GM18858 (cell line): Measurements from ENCODE around the gene VDAC1.

ENCODE experiments used
- ATAC-seq: cut with Tn5 transposase; IDR thresholded peaks from one replicate; pipeline ENCODE4 v1.9.1; 2021; ENCODE audit not compliant: unreplicated experiment

Gene VDAC1

GRCh38 chr5:134025786-134026185 lies 21.0 kb upstream of the VDAC1 start:
- ATAC-seq, result no peak

GRCh38 chr5:134024811-134025210 lies 20.0 kb upstream of the VDAC1 start:
- ATAC-seq, result no peak

- ATAC-seq, result no peak
These were observed 17.6 kb upstream of the VDAC1 start for GRCh38 chr5:134022333-134022732.

GRCh38 chr5:134020188-134020587 lies 15.4 kb upstream of the VDAC1 start:
- no peak for ATAC-seq

GRCh38 chr5:134019636-134020035 lies 14.9 kb upstream of the VDAC1 start:
- ATAC-seq, result no peak

- no peak for ATAC-seq
These were observed 14.2 kb upstream of the VDAC1 start for GRCh38 chr5:134018986-134019316.

GRCh38 chr5:134018154-134018985 lies 13.6 kb upstream of the VDAC1 start:
- ATAC-seq, result no peak

GRCh38 chr5:134008266-134008749 lies 3.5 kb upstream of the VDAC1 start:
- ATAC-seq, result no peak

- no peak for ATAC-seq
These were observed 2.9 kb upstream of the VDAC1 start for GRCh38 chr5:134007581-134008265.

GRCh38 chr5:134006115-134006514 lies 1.3 kb upstream of the VDAC1 start:
- ATAC-seq, result no peak

GRCh38 chr5:134005417-134006061 lies 764 bp upstream of the VDAC1 start:
- no peak for ATAC-seq

GRCh38 chr5:134003817-134004625 lies 754 bp downstream of the VDAC1 start:
- peak; percentile 21 for ATAC-seq

- no peak for ATAC-seq
These were observed 1.5 kb downstream of the VDAC1 start for GRCh38 chr5:134003064-134003816.

- no peak for ATAC-seq
These were observed 2.6 kb downstream of the VDAC1 start for GRCh38 chr5:134001938-134002731.

GRCh38 chr5:134000696-134001453 lies 3.9 kb downstream of the VDAC1 start:
- no peak for ATAC-seq

GRCh38 chr5:134000091-134000511 lies 4.7 kb downstream of the VDAC1 start:
- ATAC-seq, result no peak

GRCh38 chr5:133998807-133999206 lies 6.0 kb downstream of the VDAC1 start:
- ATAC-seq, result no peak

- ATAC-seq, result no peak
These were observed 6.7 kb downstream of the VDAC1 start for GRCh38 chr5:133998042-133998441.
